ENCODE measurements around the gene BCAS3.
A peak's percentile ranks its signal among the peaks of the same experiment; 100 is the strongest.

Gene BCAS3

DNA sequence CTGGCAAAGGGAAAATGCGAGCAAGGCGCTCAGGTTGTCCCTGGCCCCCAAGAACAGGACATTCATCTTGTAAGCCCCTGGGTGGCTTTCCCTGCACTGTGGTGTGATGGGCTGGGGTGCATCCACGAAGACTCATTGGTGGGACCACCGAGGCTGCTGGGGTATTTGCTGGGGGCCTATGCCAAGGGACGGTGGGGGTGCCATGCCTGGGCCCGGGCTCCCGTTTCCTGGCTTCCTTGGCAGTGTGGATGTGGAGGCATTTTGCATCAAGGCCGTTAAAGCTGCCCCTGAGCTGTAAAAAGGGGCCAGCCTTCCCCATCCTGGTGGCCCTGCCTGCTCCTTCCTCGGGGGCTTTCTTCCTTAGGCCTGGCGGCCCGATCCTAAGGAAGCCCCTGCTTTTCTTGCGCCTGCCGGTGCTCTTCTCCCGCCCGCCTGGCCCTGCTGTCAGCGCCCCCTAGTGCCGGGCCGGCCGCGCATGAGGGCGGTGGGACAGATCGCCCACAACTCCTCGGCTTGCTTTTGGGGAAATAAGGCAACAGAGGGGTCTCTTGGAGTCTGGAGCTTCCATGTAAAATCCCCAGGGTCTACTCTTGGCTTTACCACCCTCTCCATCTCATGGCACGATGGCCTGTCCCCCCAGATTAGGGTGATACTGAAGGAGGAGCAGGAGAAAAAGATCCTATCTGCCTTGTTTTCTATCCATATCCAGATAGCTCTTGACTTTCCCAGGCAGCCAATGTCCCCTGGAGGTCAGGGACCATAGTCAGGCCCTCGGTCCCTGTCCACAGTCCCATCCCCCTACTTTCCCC is 712.2 kb downstream of the BCAS3 start:
- no peak for TF ChIP-seq ZNF274 (IDR thresholded peaks at IDR 0.05; ENCODE audit: low read depth, low read length)
- no peak overlapping the region for H3K4me3 ChIP-seq (ENCODE audit: low read length)

DNA sequence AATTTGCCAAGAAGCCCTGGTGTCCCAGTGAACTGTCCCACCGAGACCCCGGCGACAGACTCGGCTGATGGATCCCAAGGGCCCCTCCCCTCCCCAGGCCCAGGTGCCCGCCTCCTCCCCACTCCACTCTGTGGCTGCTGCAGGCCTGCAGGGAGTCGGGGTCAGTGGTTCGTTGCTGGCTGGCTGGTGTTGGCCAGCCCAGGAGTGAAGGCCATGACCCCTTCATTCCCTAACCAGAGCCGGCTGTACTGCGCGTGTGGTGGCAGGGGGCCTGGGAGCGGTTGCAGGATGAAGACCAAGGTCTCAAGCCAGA is 712.8 kb downstream of the BCAS3 start:
- no peak for TF ChIP-seq ZNF274 (IDR thresholded peaks at IDR 0.05; ENCODE audit: low read depth, low read length)
- H3K4me3 ChIP-seq (ENCODE audit: low read length), result no peak overlapping the region

DNA sequence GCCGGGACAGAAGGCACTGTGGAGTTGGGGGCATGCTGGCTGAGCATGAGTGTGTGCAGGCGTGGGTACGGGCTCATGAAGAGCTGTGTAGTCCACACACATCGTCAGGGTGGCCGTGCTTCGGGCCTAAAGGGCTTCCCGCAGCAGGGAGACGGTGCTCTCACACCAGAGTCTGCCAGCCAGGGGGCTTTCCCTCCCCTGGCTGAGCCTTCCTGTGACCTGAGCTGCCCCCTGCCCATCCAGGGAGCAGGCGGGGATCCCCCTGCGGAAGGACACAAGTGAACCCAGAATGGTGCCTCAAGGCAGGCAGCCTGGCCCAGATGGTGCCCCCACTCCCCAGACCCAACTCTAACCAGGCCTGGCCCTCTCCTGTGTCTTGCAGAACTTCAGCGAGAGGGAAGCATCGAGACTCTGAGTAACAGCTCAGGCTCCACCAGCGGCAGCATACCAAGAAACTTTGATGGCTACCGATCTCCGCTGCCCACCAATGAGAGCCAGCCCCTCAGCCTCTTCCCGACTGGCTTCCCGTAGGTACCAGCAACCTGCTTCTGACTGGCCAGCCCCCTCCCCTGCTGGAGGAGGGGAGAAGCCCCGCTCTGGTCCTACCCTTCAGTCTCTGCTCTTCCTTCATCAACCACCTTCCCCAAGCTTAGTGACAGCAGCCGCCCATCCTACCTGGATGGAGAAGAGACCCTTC is 714.1 kb downstream of the BCAS3 start:
- no peak for TF ChIP-seq ZNF274 (IDR thresholded peaks at IDR 0.05; ENCODE audit: low read depth, low read length)
- no peak overlapping the region for H3K4me3 ChIP-seq (ENCODE audit: low read length)

DNA sequence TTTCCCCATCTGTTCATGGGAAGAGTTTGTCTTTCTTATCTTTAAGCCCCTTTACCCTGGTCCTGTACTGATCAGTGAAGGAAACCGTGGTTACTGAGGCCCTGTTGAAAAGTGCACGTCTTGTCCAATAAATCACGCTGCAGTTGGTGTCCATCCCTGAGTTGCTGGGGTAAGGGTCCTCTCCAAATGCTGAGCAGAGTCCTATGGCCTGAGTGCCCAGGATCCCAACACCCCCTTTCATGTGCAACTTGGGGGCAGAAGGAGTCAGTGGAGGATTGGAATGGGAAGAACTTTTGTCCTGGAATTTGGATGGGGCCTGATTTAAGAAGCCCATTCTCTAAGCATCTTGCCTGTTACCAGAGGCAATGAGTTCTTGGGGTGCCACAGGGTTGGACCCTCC is 715.0 kb downstream of the BCAS3 start:
- no peak for TF ChIP-seq ZNF274 (IDR thresholded peaks at IDR 0.05; ENCODE audit: low read depth, low read length)

DNA sequence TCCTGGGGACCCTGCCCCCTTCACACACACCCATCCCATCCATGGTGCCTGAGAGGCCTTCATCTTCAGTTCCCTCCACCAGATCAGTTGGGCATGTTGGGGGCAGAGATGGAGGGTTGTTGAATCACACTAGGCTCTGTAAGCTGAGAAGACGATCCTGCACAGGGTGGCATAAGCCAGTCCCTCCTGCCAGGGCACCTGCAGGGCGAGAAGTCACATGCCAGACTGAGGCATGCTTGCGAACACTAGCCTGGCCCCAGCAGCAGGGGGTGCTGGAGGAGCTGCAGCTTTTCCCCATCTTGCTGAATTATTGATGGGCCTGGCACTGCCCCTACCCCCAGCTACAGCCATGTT is 715.9 kb downstream of the BCAS3 start:
- no peak overlapping the region for H3K4me3 ChIP-seq (ENCODE audit: low read length)
- no peak for TF ChIP-seq ZNF274 (IDR thresholded peaks at IDR 0.05; ENCODE audit: low read depth, low read length)

More for the DNA sequence above, 715.0 kb downstream of the BCAS3 start:
- H3K4me3 ChIP-seq (ENCODE audit: low read length), result no peak overlapping the region

DNA sequence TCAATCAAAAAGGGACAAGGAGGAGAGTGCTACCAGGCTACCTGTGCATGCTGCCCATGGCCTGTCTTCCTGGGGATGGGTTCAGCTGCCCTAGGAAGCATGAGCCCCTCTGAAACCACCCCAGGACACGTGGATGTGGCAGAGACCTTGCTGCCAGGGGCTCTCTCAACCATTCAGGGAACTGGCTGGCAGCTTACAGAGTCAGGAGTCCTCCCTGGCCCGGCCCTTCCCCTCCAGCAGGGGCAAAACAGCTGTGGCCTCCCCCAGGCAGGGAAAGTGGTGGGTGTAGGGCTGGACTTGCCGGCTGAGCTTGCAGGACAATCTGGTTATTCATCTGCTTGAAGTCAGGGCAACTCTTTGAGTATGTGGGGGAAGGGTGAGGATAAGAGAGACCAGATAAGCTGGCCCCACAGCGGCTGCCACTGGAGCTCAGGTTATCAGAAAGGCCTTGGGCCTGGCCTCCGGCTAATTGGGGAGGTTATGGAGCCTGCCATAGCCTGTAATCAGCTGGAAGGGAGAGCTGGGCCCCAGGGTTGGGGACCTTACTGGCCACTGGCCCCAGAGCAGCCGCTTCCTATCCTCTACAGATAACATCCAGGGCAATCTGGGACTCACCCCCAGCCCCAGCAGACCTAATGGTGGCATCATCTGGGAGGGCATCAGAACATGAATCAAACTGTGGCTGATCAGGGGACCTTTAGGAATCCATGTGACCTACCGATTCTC is 716.4 kb downstream of the BCAS3 start:
- no peak for TF ChIP-seq ZNF274 (IDR thresholded peaks at IDR 0.05; ENCODE audit: low read depth, low read length)
- no peak overlapping the region for H3K4me3 ChIP-seq (ENCODE audit: low read length)

DNA sequence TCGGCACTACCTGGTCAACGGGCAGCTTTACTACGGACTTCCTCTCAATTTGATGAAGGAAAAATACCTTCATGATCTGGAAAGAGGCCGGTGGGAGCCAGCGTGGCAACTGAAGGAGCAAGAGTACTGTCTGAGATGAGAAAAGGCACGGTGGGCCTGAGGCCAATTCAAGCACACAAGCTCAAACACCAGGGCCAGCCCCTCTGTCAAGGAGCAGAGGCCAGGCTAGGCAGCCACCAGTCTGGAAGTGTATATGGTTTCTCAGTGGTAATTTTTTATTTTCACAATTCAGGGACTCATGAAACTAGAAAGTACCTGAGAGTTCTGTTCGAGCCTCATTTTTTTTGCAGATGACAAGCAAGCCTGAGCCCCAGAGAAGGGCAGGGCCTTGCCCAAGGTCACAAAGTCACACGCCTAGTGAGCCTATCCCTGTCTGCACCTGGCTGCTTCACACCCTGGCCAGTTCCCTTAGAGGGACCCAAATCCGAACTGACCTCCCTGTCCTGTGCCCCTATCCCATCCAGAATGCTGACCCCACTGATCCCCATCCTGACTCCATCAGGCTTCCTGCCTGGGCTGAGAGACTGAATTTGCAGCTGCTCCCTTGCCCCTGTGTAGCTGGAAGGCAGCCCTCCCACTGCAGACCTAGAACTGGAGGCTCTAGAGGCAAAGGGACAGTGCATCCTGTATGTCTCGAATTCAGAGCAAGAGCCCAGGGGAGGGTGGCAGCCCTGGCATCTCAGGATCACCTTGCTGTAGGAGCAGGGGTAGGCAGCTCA is 717.2 kb downstream of the BCAS3 start:
- TF ChIP-seq ZNF274 (IDR thresholded peaks at IDR 0.05; ENCODE audit: low read depth, low read length), result no peak
- no peak overlapping the region for H3K4me3 ChIP-seq (ENCODE audit: low read length)

DNA sequence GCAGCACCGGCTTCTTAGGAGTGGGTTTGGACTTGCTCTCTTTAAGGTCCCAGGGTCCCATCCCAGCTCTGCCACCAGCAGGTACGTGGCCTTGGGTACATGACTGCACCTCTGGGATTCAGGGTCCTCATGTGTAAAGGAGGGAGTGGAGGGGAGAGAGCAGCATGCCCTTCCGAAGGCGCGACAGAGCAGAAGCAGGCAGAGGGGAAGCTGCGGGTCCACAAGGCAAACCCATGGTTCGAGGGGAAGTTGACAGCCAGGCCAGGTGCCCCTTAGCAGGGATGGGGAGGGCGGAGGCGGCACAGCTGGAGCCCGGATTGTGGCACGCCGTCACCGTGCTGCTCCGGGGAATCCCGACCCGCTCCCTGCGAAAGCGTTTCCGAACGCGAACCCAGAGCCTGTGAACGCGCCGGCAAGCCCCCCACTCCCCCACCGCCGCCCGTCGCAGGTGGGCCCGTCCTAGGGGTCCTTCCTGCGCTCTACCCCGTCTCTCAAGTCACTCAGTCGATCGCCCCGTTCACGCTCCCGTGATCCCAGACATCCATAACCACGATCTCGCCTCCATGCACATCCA is 717.8 kb downstream of the BCAS3 start:
- no peak overlapping the region for H3K4me3 ChIP-seq (ENCODE audit: low read length)
- TF ChIP-seq ZNF274 (IDR thresholded peaks at IDR 0.05; ENCODE audit: low read depth, low read length), result no peak

DNA sequence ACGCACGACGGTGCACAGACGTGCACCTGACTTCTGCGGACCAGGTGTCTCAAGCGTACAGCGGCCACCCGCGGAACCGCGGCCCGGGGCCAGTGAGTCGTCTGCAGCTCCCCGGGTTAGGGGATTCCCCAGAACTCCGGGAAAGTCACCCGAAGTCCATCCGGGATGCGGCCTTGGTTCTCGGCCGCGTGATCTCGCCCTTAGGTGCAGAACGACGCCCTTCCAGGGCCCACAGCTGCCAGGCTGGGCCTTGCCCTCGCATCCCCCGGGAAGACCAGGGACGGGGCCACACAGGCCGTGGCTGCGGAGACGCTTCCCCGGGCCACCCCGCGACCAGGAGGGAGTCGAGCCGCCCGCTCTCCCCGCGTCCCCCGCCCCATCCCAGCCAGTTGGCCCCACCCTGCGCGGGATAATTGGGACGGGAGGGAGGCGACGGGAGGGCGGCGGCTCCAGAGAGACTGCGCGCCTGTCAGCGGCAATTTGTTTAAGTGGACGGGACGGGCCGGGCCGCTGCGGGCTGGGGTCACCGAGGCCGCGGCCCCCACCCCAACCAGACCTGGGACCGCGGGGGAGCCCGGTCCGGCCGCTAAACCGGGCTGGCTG is 718.4 kb downstream of the BCAS3 start:
- no peak overlapping the region for H3K4me3 ChIP-seq (ENCODE audit: low read length)
- no peak for TF ChIP-seq ZNF274 (IDR thresholded peaks at IDR 0.05; ENCODE audit: low read depth, low read length)

DNA sequence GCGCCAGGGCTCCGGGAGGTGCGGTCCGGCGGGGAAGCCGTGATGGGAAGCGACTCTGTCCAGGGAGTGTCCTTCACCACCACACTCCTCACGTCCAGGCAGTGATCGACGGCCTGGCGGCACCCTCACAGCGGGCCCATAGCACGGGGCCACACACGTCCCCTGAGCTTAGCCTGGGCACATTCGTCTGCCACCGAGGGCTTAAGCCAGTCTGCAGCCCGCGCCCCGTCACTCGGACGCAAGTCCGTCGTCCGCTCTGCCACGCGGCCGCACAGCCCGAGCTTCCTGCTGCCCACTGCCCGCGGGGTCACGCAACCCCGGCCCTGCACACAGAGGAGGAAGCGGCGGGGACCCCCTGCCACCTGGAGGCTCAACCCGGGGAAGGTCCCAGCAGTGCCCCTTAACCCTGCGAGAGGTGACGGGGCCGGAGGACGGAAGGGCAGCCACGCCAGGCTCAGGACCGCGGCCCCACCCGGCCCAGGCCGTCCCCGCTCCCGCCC is 719.0 kb downstream of the BCAS3 start:
- TF ChIP-seq ZNF274 (IDR thresholded peaks at IDR 0.05; ENCODE audit: low read depth, low read length), result no peak
- no peak overlapping the region for H3K4me3 ChIP-seq (ENCODE audit: low read length)

DNA sequence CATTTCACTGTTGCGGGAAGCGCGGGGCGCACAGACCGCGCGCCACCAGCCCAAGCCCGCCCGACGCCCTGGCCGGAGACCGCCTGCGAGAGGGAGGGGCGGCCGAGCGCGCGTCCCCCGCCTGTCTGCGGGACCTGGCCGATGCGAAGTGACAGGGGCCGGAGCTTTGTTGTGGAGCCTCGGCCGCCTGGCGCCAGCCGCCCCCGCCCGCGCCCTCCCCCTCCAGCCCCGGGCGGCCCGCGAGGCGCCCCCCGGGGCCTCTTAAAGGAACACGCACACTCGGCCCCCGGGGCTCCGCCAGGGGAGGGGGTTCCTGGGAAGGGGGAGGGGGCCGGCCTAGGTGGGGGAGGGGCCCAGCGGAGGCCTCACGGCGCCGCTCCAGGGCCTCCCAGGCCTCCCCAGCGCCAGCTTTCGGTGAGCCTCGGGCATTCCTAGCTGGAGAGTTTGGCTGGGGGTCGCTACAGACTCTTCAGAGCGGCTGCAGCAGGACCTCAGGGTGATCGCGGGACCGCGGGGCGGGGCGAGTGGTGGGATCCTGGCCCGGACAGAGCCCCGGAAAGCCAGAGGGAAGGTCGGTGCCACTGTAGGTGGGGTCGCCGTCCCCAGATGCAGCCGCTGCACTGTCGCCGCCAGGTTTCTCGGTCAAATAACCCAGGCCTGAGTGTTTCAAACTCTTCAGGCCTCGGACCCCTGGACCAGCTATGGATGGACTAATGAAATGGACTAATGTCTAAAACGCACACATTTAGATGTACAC is 719.6 kb downstream of the BCAS3 start:
- TF ChIP-seq ZNF274 (IDR thresholded peaks at IDR 0.05; ENCODE audit: low read depth, low read length), result no peak
- no peak overlapping the region for H3K4me3 ChIP-seq (ENCODE audit: low read length)

DNA sequence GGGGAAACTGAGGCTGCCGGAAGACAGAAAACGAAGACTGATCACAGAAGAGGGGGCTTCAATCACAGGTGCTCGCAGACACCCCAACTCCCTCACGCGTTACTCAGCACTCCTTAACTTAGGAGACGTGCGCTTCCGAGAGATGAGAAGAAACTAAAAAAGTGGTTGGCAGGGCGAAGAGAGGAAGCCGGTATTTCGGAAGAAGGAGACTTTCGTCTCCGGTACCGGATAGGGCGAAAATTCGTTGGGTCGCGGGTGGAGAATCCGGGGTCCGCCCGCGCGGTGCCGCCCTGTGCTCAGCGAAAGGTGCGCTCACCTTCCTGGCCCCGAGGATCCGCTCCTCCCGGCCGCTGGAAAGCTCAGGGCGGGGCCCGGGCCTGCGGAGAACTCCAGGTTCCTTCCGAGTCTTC is 721.1 kb downstream of the BCAS3 start:
- peak overlapping the region; percentile 38 for H3K4me3 ChIP-seq (ENCODE audit: low read length)
- no peak for TF ChIP-seq ZNF274 (IDR thresholded peaks at IDR 0.05; ENCODE audit: low read depth, low read length)

Measured in GM08714 (cell line).